Measurements from ENCODE around the gene STMN3.

DNA sequence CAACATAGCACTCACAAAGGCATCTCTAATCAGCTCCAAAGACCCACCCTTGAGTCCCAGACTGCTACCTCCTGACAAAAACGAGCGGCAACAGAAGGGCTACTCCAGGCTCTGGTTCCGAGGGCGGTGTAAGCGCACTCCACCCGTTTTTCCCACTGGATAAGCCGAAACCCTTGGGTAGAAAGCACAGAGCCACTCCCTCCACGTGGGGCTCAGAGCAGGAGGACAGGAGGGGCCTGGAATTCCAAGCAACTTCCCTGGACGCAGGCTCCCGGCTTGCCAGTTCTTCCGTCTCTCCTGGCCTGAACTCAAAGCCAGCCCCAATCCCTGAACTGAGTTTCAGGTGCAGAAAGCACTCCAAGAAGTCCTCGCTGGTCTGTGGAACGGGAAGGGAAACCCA is 33.7 kb downstream of the STMN3 start:
- TF ChIP-seq POLR2A (IDR thresholded peaks at IDR 0.05): no peak
- TF ChIP-seq, protein P1, sequence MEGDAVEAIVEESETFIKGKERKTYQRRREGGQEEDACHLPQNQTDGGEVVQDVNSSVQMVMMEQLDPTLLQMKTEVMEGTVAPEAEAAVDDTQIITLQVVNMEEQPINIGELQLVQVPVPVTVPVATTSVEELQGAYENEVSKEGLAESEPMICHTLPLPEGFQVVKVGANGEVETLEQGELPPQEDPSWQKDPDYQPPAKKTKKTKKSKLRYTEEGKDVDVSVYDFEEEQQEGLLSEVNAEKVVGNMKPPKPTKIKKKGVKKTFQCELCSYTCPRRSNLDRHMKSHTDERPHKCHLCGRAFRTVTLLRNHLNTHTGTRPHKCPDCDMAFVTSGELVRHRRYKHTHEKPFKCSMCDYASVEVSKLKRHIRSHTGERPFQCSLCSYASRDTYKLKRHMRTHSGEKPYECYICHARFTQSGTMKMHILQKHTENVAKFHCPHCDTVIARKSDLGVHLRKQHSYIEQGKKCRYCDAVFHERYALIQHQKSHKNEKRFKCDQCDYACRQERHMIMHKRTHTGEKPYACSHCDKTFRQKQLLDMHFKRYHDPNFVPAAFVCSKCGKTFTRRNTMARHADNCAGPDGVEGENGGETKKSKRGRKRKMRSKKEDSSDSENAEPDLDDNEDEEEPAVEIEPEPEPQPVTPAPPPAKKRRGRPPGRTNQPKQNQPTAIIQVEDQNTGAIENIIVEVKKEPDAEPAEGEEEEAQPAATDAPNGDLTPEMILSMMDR (IDR thresholded peaks at IDR 0.05): no peak

Data from breast epithelium (tissue), 3 donors.